ENCODE measurements around the gene CFDP1.
A peak's percentile ranks its signal among the peaks of the same experiment; 100 is the strongest.

Gene CFDP1

DNA sequence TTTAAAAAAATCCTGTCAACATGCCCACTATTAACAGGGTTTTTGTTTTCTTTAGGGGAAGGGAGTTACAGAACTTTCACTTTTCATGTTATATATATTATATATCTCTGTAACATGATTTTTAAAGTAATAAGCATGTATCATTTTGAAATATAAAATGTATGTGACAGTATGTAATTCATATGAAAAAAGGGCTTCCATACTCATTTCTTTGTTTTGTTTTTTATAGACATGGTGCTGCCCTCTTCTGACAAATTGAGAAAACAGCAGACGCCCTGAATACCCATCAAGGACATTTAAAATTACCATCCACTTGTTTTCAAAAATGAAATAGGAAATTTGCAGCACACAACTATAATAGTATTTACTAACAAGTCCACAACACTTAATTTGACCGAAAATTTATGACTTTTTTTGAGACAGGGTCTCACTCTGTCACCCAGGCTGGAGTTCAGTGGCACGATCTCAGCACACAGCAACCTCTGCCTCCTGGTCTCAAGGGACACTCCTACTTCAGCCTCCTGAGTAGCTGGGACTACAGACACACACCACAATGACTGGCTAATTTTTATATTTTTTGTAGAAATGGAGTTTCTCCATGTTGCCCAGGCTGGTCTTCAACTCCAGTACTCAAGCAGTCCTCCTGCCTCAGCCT, 30.4 kb downstream of the CFDP1 start:
- H3K4me3 ChIP-seq (ENCODE audit: low read depth, low read length) = no peak overlapping the region
- TF ChIP-seq ZNF221 (tag by site-specific recombination; IDR thresholded peaks at IDR 0.05; ENCODE audit: borderline replicate concordance) (no peak), ZNF558 (tag by site-specific recombination; IDR thresholded peaks at IDR 0.05) (no peak), SP7 (tag by site-specific recombination; IDR thresholded peaks at IDR 0.05) (no peak), ZEB2 (tag by site-specific recombination; IDR thresholded peaks at IDR 0.05) (no peak), ZNF76 (tag by site-specific recombination; IDR thresholded peaks at IDR 0.05; ENCODE audit: borderline replicate concordance, low read depth) (no peak), ZNF654 (tag by site-specific recombination; IDR thresholded peaks at IDR 0.05; ENCODE audit: low read depth) (peak; percentile 52), ZNF488 (tag by site-specific recombination; IDR thresholded peaks at IDR 0.05) (no peak)
- TF ChIP-seq, protein P1, sequence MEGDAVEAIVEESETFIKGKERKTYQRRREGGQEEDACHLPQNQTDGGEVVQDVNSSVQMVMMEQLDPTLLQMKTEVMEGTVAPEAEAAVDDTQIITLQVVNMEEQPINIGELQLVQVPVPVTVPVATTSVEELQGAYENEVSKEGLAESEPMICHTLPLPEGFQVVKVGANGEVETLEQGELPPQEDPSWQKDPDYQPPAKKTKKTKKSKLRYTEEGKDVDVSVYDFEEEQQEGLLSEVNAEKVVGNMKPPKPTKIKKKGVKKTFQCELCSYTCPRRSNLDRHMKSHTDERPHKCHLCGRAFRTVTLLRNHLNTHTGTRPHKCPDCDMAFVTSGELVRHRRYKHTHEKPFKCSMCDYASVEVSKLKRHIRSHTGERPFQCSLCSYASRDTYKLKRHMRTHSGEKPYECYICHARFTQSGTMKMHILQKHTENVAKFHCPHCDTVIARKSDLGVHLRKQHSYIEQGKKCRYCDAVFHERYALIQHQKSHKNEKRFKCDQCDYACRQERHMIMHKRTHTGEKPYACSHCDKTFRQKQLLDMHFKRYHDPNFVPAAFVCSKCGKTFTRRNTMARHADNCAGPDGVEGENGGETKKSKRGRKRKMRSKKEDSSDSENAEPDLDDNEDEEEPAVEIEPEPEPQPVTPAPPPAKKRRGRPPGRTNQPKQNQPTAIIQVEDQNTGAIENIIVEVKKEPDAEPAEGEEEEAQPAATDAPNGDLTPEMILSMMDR (tag by site-specific recombination; IDR thresholded peaks at IDR 0.05) = 0 out of 2 replicates have a peak, but pooled peaks have one; percentile 19
- ChIA-PET POLR2A (no interaction called here), CTCF (interaction anchor here (0.5 to 2.0 kb wide), 21 partner anchors 8 to 1696 kb away, joined by 3 to 23 read pairs (median 4); no protein-coding TSS in a partner anchor)
- H3K9me3 ChIP-seq (ENCODE audit: control insufficient read depth, insufficient read depth, low read depth, low read length) = no peaks in the 10 kb centered on the region
- H3K4me1 ChIP-seq (ENCODE audit: control insufficient read depth, insufficient read depth, low read length) = no peaks in the 10 kb centered on the region
- H3K27ac ChIP-seq (ENCODE audit: extremely low read depth, low read depth, low read length) = no peak overlapping the region
- H3K36me3 ChIP-seq (ENCODE audit: control insufficient read depth in 2 of 2, insufficient read depth in 1 of 2, low read length in 2 of 2) = peaks cover 13 to 27% of the 10 kb centered on the region in 2 experiments; a peak in 2 of 3 replicates

GRCh38 chr16:75402159-75402820, 31.0 kb downstream of the CFDP1 start:
- POLR2A ChIA-PET = no interaction called here
- CTCF ChIA-PET = interaction anchor here (0.6 to 2.0 kb wide), 17 partner anchors 8 to 346 kb away, joined by 3 to 23 read pairs (median 4); no protein-coding TSS in a partner anchor
- Histone ChIP-seq H3K27ac (ENCODE audit: extremely low read depth, low read depth, low read length) (no peak overlapping the region), H3K9me3 (ENCODE audit: control insufficient read depth, insufficient read depth, low read depth, low read length) (no peaks in the 10 kb centered on the region), H3K36me3 (ENCODE audit: control insufficient read depth in 2 of 2, insufficient read depth in 1 of 2, low read length in 2 of 2) (peaks cover 11 to 26% of the 10 kb centered on the region in 2 experiments; a peak in 2 of 3 replicates), H3K4me3 (ENCODE audit: low read depth, low read length) (no peak overlapping the region), H3K4me1 (ENCODE audit: control insufficient read depth, insufficient read depth, low read length) (no peaks in the 10 kb centered on the region)
- TF ChIP-seq, protein P2, sequence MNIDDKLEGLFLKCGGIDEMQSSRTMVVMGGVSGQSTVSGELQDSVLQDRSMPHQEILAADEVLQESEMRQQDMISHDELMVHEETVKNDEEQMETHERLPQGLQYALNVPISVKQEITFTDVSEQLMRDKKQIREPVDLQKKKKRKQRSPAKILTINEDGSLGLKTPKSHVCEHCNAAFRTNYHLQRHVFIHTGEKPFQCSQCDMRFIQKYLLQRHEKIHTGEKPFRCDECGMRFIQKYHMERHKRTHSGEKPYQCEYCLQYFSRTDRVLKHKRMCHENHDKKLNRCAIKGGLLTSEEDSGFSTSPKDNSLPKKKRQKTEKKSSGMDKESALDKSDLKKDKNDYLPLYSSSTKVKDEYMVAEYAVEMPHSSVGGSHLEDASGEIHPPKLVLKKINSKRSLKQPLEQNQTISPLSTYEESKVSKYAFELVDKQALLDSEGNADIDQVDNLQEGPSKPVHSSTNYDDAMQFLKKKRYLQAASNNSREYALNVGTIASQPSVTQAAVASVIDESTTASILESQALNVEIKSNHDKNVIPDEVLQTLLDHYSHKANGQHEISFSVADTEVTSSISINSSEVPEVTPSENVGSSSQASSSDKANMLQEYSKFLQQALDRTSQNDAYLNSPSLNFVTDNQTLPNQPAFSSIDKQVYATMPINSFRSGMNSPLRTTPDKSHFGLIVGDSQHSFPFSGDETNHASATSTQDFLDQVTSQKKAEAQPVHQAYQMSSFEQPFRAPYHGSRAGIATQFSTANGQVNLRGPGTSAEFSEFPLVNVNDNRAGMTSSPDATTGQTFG (tag by site-specific recombination; IDR thresholded peaks at IDR 0.05; ENCODE audit: borderline replicate concordance) = no peak
- TF ChIP-seq ZFP69B (tag by site-specific recombination; IDR thresholded peaks at IDR 0.05) (no peak), ZNF621 (tag by site-specific recombination; IDR thresholded peaks at IDR 0.05) (no peak), ZNF785 (tag by site-specific recombination; IDR thresholded peaks at IDR 0.05) (no peak), ZNF19 (tag by site-specific recombination; IDR thresholded peaks at IDR 0.05; ENCODE audit: low read depth) (no peak)
- TF ChIP-seq, protein P3, sequence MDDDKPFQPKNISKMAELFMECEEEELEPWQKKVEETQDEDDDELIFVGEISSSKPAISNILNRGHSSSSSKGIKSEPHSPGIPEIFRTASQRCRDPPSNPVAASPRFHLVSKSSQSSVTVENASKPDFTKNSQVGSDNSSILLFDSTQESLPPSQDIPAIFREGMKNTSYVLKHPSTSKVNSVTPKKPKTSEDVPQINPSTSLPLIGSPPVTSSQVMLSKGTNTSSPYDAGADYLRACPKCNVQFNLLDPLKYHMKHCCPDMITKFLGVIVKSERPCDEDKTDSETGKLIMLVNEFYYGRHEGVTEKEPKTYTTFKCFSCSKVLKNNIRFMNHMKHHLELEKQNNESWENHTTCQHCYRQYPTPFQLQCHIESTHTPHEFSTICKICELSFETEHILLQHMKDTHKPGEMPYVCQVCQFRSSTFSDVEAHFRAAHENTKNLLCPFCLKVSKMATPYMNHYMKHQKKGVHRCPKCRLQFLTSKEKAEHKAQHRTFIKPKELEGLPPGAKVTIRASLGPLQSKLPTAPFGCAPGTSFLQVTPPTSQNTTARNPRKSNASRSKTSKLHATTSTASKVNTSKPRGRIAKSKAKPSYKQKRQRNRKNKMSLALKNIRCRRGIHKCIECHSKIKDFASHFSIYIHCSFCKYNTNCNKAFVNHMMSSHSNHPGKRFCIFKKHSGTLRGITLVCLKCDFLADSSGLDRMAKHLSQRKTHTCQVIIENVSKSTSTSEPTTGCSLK (tag by site-specific recombination; IDR thresholded peaks at IDR 0.05) = no peak
- TF ChIP-seq, protein P4, sequence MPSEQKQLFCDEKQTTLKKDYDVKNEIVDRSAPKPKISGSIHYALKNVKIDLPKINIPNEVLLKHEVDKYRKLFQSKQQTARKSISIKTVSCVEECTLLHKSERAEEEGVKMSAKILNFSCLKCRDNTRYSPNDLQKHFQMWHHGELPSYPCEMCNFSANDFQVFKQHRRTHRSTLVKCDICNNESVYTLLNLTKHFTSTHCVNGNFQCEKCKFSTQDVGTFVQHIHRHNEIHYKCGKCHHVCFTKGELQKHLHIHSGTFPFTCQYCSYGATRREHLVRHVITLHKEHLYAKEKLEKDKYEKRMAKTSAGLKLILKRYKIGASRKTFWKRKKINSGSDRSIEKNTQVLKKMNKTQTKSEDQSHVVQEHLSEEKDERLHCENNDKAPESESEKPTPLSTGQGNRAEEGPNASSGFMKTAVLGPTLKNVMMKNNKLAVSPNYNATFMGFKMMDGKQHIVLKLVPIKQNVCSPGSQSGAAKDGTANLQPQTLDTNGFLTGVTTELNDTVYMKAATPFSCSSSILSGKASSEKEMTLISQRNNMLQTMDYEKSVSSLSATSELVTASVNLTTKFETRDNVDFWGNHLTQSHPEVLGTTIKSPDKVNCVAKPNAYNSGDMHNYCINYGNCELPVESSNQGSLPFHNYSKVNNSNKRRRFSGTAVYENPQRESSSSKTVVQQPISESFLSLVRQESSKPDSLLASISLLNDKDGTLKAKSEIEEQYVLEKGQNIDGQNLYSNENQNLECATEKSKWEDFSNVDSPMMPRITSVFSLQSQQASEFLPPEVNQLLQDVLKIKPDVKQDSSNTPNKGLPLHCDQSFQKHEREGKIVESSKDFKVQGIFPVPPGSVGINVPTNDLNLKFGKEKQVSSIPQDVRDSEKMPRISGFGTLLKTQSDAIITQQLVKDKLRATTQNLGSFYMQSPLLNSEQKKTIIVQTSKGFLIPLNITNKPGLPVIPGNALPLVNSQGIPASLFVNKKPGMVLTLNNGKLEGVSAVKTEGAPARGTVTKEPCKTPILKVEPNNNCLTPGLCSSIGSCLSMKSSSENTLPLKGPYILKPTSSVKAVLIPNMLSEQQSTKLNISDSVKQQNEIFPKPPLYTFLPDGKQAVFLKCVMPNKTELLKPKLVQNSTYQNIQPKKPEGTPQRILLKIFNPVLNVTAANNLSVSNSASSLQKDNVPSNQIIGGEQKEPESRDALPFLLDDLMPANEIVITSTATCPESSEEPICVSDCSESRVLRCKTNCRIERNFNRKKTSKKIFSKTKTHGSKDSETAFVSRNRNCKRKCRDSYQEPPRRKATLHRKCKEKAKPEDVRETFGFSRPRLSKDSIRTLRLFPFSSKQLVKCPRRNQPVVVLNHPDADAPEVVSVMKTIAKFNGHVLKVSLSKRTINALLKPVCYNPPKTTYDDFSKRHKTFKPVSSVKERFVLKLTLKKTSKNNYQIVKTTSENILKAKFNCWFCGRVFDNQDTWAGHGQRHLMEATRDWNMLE (tag by site-specific recombination; conservative IDR thresholded peaks at IDR 0.05; ENCODE audit: low read depth) = no peak
- TF ChIP-seq, protein P5, sequence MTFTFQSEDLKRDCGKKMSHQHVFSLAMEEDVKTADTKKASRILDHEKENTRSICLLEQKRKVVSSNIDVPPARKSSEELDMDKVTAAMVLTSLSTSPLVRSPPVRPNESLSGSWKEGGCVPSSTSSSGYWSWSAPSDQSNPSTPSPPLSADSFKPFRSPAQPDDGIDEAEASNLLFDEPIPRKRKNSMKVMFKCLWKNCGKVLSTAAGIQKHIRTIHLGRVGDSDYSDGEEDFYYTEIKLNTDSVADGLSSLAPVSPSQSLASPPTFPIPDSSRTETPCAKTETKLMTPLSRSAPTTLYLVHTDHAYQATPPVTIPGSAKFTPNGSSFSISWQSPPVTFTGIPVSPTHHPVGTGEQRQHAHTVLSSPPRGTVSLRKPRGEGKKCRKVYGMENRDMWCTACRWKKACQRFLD (tag by site-specific recombination; IDR thresholded peaks at IDR 0.05) = no peak
